Measurements from ENCODE around the gene UQCR11. TPM values are rescaled to one million over a fixed set of nuclear protein-coding genes. Genes with fewer than 3 reads are reported as not detected.

UQCR11 gene
- total and polyA plus RNA-seq, 2 donors (not counting 3 experiments of a cell fraction or from before 2014, with no cell fraction given), result 165 to 210 TPM

DNA sequence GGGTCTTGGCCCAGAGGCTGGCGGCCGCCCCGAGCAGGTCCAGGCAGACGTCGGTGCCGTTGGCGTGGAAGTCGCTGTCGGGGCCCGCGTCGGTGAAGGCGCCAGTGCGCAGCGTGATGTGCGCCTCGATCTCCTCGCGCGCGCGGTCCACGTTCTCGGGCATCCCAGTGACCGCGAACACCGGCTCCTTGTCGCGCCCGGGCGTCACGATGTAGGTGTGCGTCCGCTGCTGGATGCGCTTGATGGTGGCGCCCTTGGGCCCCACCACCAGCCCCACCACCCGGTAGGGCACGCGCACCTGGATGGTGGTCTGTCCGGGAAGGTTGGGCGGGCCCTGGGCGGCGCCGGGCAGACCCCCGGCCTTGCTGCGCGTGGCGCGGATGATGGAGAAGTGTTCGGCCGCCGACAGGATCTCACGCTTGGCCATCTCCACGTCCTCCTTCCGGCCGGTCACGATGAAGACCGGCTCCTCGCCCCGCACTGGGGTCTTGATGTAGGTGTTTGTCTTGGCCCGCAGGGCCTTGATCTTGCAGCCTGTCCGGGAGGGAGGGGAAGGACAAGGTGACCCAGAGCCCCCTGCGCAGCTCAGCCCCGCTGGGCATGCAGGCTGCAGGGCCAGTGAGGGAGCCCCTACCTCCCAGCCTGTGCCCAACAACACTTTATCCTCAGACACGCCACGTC, 48.7 kb downstream of the UQCR11 start:
- Histone ChIP-seq H3K36me3 (ENCODE audit: control insufficient read depth in 2 of 2, extremely low read depth in 1 of 2, insufficient read depth in 2 of 2, low read length in 2 of 2) (peaks cover 10 to 14% of the 10 kb centered on the region in 2 experiments), H3K9me1 (replicated peaks; ENCODE audit: control insufficient read depth, extremely low read depth, insufficient read depth, low read length) (no peaks in the 10 kb centered on the region), H2AFZ (ENCODE audit: low read depth, low read length) (no peak overlapping the region), H3K4me1 (ENCODE audit: control insufficient read depth, extremely low read depth, insufficient read depth, low read length) (no peaks in the 10 kb centered on the region), H3K4me2 (ENCODE audit: insufficient read depth, low read length) (no peak overlapping the region), H3K4me3 (replicated peaks in 1 of 3; ENCODE audit: insufficient read depth in 1 of 3, low read depth in 1 of 3, low read length in 3 of 3) (no peak overlapping the region), H4K20me1 (replicated peaks; ENCODE audit: control insufficient read depth, extremely low read depth, insufficient read depth, low read length) (no peaks in the 10 kb centered on the region), H3K9me3 (replicated peaks; ENCODE audit: control insufficient read depth, insufficient read depth, low read length) (no peaks in the 10 kb centered on the region), H3K79me2 (ENCODE audit: control insufficient read depth, insufficient read depth, low read length) (peaks cover 38% of the 10 kb centered on the region), H3K9ac (replicated peaks; ENCODE audit: extremely low read depth, insufficient read depth, low read length) (no peak overlapping the region), H3K27me3 (ENCODE audit: control insufficient read depth in 2 of 2, insufficient read depth in 2 of 2, low read length in 2 of 2) (no peaks in the 10 kb centered on the region), H3K27ac (ENCODE audit: insufficient read depth, low read depth, low read length) (no peak overlapping the region)
- POLR2A ChIA-PET, result no interaction called here
- BruUV-seq (replicated peaks), result TSS peak; percentile 43
- DNase-seq (ENCODE audit: low read depth, low spot score) (no peak), FAIRE-seq (no peak)
- TF ChIP-seq MYC (IDR thresholded peaks at IDR 0.05; ENCODE audit: low read depth, low read length) (no peak), EZH2 (IDR thresholded peaks at IDR 0.05; ENCODE audit: borderline replicate concordance, low read depth, low read length, severe bottlenecking) (no peak), JUN (IDR thresholded peaks at IDR 0.05; ENCODE audit: borderline replicate concordance, insufficient read depth, insufficient read length, low read depth) (no peak), FOS (IDR thresholded peaks at IDR 0.05; ENCODE audit: borderline replicate concordance, insufficient read depth, low read length) (no peak), POLR2A (IDR thresholded peaks at IDR 0.05; ENCODE audit: low read depth, low read length) (no peak), POLR2AphosphoS5 (IDR thresholded peaks at IDR 0.05; ENCODE audit: insufficient read depth, low read depth, low read length) (no peak)
- TF ChIP-seq, protein P1, sequence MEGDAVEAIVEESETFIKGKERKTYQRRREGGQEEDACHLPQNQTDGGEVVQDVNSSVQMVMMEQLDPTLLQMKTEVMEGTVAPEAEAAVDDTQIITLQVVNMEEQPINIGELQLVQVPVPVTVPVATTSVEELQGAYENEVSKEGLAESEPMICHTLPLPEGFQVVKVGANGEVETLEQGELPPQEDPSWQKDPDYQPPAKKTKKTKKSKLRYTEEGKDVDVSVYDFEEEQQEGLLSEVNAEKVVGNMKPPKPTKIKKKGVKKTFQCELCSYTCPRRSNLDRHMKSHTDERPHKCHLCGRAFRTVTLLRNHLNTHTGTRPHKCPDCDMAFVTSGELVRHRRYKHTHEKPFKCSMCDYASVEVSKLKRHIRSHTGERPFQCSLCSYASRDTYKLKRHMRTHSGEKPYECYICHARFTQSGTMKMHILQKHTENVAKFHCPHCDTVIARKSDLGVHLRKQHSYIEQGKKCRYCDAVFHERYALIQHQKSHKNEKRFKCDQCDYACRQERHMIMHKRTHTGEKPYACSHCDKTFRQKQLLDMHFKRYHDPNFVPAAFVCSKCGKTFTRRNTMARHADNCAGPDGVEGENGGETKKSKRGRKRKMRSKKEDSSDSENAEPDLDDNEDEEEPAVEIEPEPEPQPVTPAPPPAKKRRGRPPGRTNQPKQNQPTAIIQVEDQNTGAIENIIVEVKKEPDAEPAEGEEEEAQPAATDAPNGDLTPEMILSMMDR (IDR thresholded peaks at IDR 0.05; ENCODE audit: extremely low read depth in 1 of 2, insufficient read depth in 1 of 2, low read depth in 1 of 2, low read length in 2 of 2), result no peak
- TF ChIP-seq, protein P2, sequence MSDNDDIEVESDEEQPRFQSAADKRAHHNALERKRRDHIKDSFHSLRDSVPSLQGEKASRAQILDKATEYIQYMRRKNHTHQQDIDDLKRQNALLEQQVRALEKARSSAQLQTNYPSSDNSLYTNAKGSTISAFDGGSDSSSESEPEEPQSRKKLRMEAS (IDR thresholded peaks at IDR 0.05; ENCODE audit: insufficient read depth, insufficient read length), result no peak
- intact Hi-C loops (cut with micrococcal nuclease) (no loop called here), dilution Hi-C loops (cut with MboI; ENCODE audit: extremely low pct_ligation_motif_present, low sequenced_read_pairs) (no loop called here)
- CTCF ChIA-PET, result no interaction called here
